Hepatocyte (in vitro differentiated cells): ENCODE measurements around the gene CNOT4. TPM values are rescaled to one million over a fixed set of nuclear protein-coding genes. Genes with fewer than 3 reads are reported as not detected.

Experiments used
- DNase-seq: peaks from one replicate; pipeline ENCODE4 v3.0.0-alpha.2; 2016; ENCODE audit warnings: low spot score
- H2AFZ ChIP-seq: fragments of 200-600 bp; sonication (generic); 2 replicates; pipeline ENCODE4 v1.6.0; 2016; ENCODE audit warnings: antibody characterized with exemption, mild to moderate bottlenecking
- H3K27ac ChIP-seq: fragments of 200-600 bp; sonication (generic); 2 replicates; pipeline ENCODE4 v1.5.1; 2016; ENCODE audit warnings: mild to moderate bottlenecking
- H3K27me3 ChIP-seq: fragments of 200-600 bp; sonication (generic); 2 replicates; pipeline ENCODE4 v1.6.1; 2016
- H3K36me3 ChIP-seq: fragments of 200-600 bp; sonication (generic); replicated peaks from 2 replicates; pipeline ENCODE4 v1.5.1; 2016; ENCODE audit warnings: low read depth; ENCODE audit not compliant: insufficient read depth
- H3K4me1 ChIP-seq: fragments of 200-600 bp; sonication (generic); 2 replicates; pipeline ENCODE4 v1.5.1; 2016; ENCODE audit warnings: mild to moderate bottlenecking, moderate library complexity; ENCODE audit not compliant: insufficient read depth
- H3K4me2 ChIP-seq: fragments of 200-600 bp; sonication (generic); 2 replicates; pipeline ENCODE4 v1.6.0; 2016
- H3K4me3 ChIP-seq: fragments of 200-600 bp; sonication (generic); 2 replicates; pipeline ENCODE4 v1.5.1; 2016; ENCODE audit warnings: mild to moderate bottlenecking
- H3K79me2 ChIP-seq: fragments of 200-600 bp; sonication (generic); 2 replicates; pipeline ENCODE4 v1.6.0; 2017; ENCODE audit warnings: mild to moderate bottlenecking
- H3K9me2 ChIP-seq: fragments of 200-600 bp; sonication (generic); replicated peaks from 2 replicates; pipeline ENCODE4 v1.6.0; 2017; ENCODE audit warnings: mild to moderate bottlenecking; ENCODE audit not compliant: insufficient read depth
- H3K9me3 ChIP-seq: fragments of 200-600 bp; sonication (generic); 2 replicates; pipeline ENCODE4 v1.5.1; 2016; ENCODE audit warnings: low read depth, mild to moderate bottlenecking
- H4K20me1 ChIP-seq: fragments of 200-600 bp; sonication (generic); 2 replicates; pipeline ENCODE4 v1.6.0; 2016; ENCODE audit warnings: mild to moderate bottlenecking; ENCODE audit not compliant: insufficient read depth, poor library complexity, severe bottlenecking
- CTCF ChIP-seq: fragments of 200-600 bp; sonication (generic); IDR thresholded peaks from 2 replicates; pipeline ENCODE4 v1.5.1; 2016; ENCODE audit warnings: antibody characterized with exemption, mild to moderate bottlenecking; ENCODE audit not compliant: poor library complexity
- EZH2 ChIP-seq: fragments of 200-600 bp; sonication (generic); IDR thresholded peaks from 2 replicates; pipeline ENCODE4 v1.6.1; 2016; ENCODE audit warnings: antibody characterized with exemption, mild to moderate bottlenecking, borderline replicate concordance
- EZH2phosphoT487 ChIP-seq: fragments of 200-600 bp; sonication (generic); IDR thresholded peaks from one replicate; pipeline ENCODE4 v1.6.1; 2018; ENCODE audit warnings: antibody characterized with exemption, mild to moderate bottlenecking, low read depth, moderate library complexity; ENCODE audit not compliant: unreplicated experiment, severe bottlenecking
- WGBS: methylation state at CpG from one replicate; pipeline ENCODE4 v1.1.6; 2016; ENCODE audit warnings: low lambda C conversion rate; ENCODE audit errors: missing lambda C conversion rate; 5-methylcytosine and 5-hydroxymethylcytosine counted together
- polyA plus RNA-seq: library from polyadenylated mRNA; unstranded; fragments of >200 nt; fragmentation: Nextera tagmentation; extraction: Ambion mirVana; gene quantifications from 2 replicates; pipeline ENCODE4 v1.2.1, GENCODE V29; 2016
- total RNA-seq: library from RNA; depleted of rRNA; stranded (reverse); fragments of >200 nt; gene quantifications from 2 replicates; pipeline ENCODE4 v1.2.3, GENCODE V29; 2014

The CNOT4 gene
- total and polyA plus RNA-seq, 2 experiments from 2014 or later = 11.8 to 12.9 TPM

GRCh38 chr7:135519871-135520270 is 10.0 kb upstream of the CNOT4 start:
- 88% methylated on average over 4 of the region's 4 CpGs for WGBS
- Histone ChIP-seq H3K27ac (no peak overlapping the region), H2AFZ (no peak overlapping the region), H3K9me3 (no peaks in the 10 kb centered on the region), H3K36me3 (no peaks in the 10 kb centered on the region), H3K4me2 (no peak overlapping the region), H4K20me1 (no peaks in the 10 kb centered on the region), H3K4me1 (no peaks in the 10 kb centered on the region), H3K79me2 (no peaks in the 10 kb centered on the region), H3K27me3 (no peaks in the 10 kb centered on the region), H3K9me2 (no peaks in the 10 kb centered on the region), H3K4me3 (no peak overlapping the region)
- TF ChIP-seq CTCF = no peak
- TF ChIP-seq EZH2 = no peak
- no peak for TF ChIP-seq EZH2phosphoT487
- no peak for DNase-seq

- Histone ChIP-seq H3K79me2 (no peaks in the 10 kb centered on the region), H3K9me2 (no peaks in the 10 kb centered on the region), H3K4me3 (no peak overlapping the region), H3K4me2 (no peak overlapping the region), H4K20me1 (no peaks in the 10 kb centered on the region), H3K36me3 (no peaks in the 10 kb centered on the region), H2AFZ (no peak overlapping the region), H3K27me3 (no peaks in the 10 kb centered on the region), H3K27ac (no peak overlapping the region), H3K4me1 (no peaks in the 10 kb centered on the region), H3K9me3 (no peaks in the 10 kb centered on the region)
- DNase-seq = no peak
- no peak for TF ChIP-seq EZH2
- no peak for TF ChIP-seq CTCF
- TF ChIP-seq EZH2phosphoT487 = no peak
Observed at GRCh38 chr7:135519233-135519688, 9.4 kb upstream of the CNOT4 start.

GRCh38 chr7:135518748-135519147 is 8.8 kb upstream of the CNOT4 start:
- H3K4me2 ChIP-seq = no peak overlapping the region
- no peaks in the 10 kb centered on the region for H3K9me2 ChIP-seq
- no peak for TF ChIP-seq CTCF
- no peak for TF ChIP-seq EZH2
- TF ChIP-seq EZH2phosphoT487 = no peak
- H3K27me3 ChIP-seq = no peaks in the 10 kb centered on the region
- H4K20me1 ChIP-seq = no peaks in the 10 kb centered on the region
- no peak for DNase-seq
- H2AFZ ChIP-seq = no peak overlapping the region
- 100% methylated on average over 1 of the region's 1 CpG for WGBS
- H3K27ac ChIP-seq = no peak overlapping the region
- no peak overlapping the region for H3K4me3 ChIP-seq
- no peaks in the 10 kb centered on the region for H3K9me3 ChIP-seq
- no peaks in the 10 kb centered on the region for H3K36me3 ChIP-seq
- H3K79me2 ChIP-seq = no peaks in the 10 kb centered on the region
- no peaks in the 10 kb centered on the region for H3K4me1 ChIP-seq

- no peaks in the 10 kb centered on the region for H3K27me3 ChIP-seq
- H3K4me3 ChIP-seq = no peak overlapping the region
- H2AFZ ChIP-seq = no peak overlapping the region
- H3K27ac ChIP-seq = no peak overlapping the region
- no peak overlapping the region for H3K4me2 ChIP-seq
- no peaks in the 10 kb centered on the region for H3K9me2 ChIP-seq
- no peak for DNase-seq
- H3K36me3 ChIP-seq = no peaks in the 10 kb centered on the region
- TF ChIP-seq CTCF = no peak
- no peak for TF ChIP-seq EZH2phosphoT487
- TF ChIP-seq EZH2 = no peak
- no peaks in the 10 kb centered on the region for H3K4me1 ChIP-seq
- no peaks in the 10 kb centered on the region for H4K20me1 ChIP-seq
- no peaks in the 10 kb centered on the region for H3K9me3 ChIP-seq
- H3K79me2 ChIP-seq = no peaks in the 10 kb centered on the region
- 74% methylated on average over 3 of the region's 3 CpGs for WGBS
Observed at GRCh38 chr7:135517060-135517459, 7.2 kb upstream of the CNOT4 start.
